Vagina (tissue), 2 donors: ENCODE measurements around the gene ENPEP.
A peak's percentile ranks its signal among the peaks of the same experiment; 100 is the strongest.

ENCODE experiments used
- CTCF ChIP-seq, 3 experiments: fragments of 450-650 bp in 2 of 3; fragments of 200-600 bp in 1 of 3; sonication (generic) in 1 of 3; IDR thresholded peaks; one replicate each; pipeline ENCODE4 v1.5.1; 2017 to 2019; ENCODE audit warnings: antibody characterized with exemption in 3 of 3, mild to moderate bottlenecking in 2 of 3, moderate library complexity in 2 of 3
- POLR2AphosphoS5 ChIP-seq, 2 donors: sonication (generic); formaldehyde crosslinking; IDR thresholded peaks; one replicate each; pipeline ENCODE4 v1.9.0; 2017; ENCODE audit warnings: antibody characterized with exemption in 2 of 2, mild to moderate bottlenecking in 2 of 2, low read depth in 1 of 2; ENCODE audit not compliant: insufficient read depth in 1 of 2

- TF ChIP-seq CTCF (IDR thresholded peaks at IDR 0.05) (peak; percentile 52 to 77 (median 52)), POLR2AphosphoS5 (IDR thresholded peaks at IDR 0.05; ENCODE audit: insufficient read depth in 1 of 2, low read depth in 1 of 2) (no peak)
Measured at GRCh38 chr4:110510955-110511544, 35.1 kb downstream of the ENPEP start.
